Bronchial epithelial cell (primary cell): ENCODE results near the gene CARD19. TPM values are rescaled to one million over a fixed set of nuclear protein-coding genes. Genes with fewer than 3 reads are reported as not detected.

Source experiments
- DNase-seq: peaks from one replicate; pipeline ENCODE4 v3.0.0-alpha.2; 2010; ENCODE audit warnings: low read depth
- FAIRE-seq: peaks from 2 replicates; lab custom pipeline; 2011; peaks lifted over from hg19 to GRCh38; lab: Jason Lieb, UNC
- H3K27me3 ChIP-seq: 2 replicates; pipeline ENCODE4 v1.5.1; 2011; ENCODE audit warnings: low read length; ENCODE audit not compliant: control insufficient read depth, insufficient read depth
- H3K36me3 ChIP-seq: 2 replicates; pipeline ENCODE4 v1.5.1; 2011; ENCODE audit warnings: low read length; ENCODE audit not compliant: control insufficient read depth, insufficient read depth
- H3K4me3 ChIP-seq: 2 replicates; pipeline ENCODE4 v1.5.1; 2011; ENCODE audit warnings: mild to moderate bottlenecking, low read depth, low read length, control low read depth
- total RNA-seq: library from RNA; depleted of rRNA; stranded (reverse); fragments of >200 nt; gene quantifications from 2 replicates; pipeline ENCODE4 v1.2.1, GENCODE V29; 2014
- TF ChIP-seq, protein P1 (sequence below): IDR thresholded peaks from 2 replicates; pipeline ENCODE4 v1.5.1; 2011; ENCODE audit warnings: mild to moderate bottlenecking, moderate library complexity, low read length, control low read depth, inconsistent platforms; ENCODE audit not compliant: insufficient read depth, severe bottlenecking

The CARD19 gene
- total RNA-seq, 1 donor from 2014 or later, result 43.4 TPM

DNA sequence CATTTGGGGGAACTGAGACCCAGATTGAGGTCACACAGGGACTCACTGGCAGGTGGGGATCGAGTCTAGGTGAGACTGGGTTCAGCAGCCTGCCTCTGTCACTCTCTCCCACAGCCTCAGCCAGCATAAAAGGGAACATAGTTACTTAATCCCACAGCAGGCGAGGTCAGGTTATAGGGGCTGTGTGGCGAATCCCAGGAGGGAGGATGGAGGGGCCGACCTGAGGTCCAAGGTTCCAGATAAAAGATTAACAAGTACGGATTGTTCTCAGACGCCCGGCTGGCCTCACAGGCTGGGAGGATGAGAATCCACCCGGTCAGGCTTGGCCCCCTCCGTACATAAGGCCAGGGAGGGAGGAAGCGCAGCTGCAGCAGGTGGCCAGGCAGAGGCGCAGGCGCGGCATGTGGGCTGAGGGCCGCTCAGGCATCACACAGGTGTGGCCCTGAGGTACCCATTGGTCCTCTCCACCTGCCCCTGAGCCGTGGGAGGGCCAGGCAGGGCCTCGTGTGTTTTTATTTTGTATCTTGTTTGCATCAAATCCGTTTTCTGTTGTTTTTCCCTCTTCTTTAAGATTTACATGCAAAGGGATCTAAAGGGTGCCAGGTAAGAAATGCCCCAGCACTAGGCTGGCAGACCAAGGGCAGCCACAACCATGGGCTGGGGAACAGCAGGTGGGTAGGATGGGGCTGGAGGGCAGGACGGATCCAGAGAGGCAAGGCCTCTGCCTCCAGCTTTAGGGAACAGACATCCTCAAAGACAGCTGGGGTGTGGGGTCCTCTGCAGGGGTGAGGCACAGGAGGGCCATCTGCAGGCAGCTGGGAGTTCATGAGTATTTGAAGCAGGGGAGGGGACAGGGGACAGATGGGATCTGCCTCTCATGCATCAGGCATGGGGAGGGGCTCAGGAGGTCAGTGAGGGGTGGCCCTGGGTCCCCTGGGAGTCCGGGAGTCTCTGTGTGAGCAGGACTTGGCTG, 33.9 kb upstream of the CARD19 start:
- TF ChIP-seq, protein P1, sequence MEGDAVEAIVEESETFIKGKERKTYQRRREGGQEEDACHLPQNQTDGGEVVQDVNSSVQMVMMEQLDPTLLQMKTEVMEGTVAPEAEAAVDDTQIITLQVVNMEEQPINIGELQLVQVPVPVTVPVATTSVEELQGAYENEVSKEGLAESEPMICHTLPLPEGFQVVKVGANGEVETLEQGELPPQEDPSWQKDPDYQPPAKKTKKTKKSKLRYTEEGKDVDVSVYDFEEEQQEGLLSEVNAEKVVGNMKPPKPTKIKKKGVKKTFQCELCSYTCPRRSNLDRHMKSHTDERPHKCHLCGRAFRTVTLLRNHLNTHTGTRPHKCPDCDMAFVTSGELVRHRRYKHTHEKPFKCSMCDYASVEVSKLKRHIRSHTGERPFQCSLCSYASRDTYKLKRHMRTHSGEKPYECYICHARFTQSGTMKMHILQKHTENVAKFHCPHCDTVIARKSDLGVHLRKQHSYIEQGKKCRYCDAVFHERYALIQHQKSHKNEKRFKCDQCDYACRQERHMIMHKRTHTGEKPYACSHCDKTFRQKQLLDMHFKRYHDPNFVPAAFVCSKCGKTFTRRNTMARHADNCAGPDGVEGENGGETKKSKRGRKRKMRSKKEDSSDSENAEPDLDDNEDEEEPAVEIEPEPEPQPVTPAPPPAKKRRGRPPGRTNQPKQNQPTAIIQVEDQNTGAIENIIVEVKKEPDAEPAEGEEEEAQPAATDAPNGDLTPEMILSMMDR, result no peak
- H3K27me3 ChIP-seq, result peaks cover 2% of the 10 kb centered on the region
- no peaks in the 10 kb centered on the region for H3K36me3 ChIP-seq
- FAIRE-seq, result no peak
- no peak overlapping the region for H3K4me3 ChIP-seq
- no peak for DNase-seq

DNA sequence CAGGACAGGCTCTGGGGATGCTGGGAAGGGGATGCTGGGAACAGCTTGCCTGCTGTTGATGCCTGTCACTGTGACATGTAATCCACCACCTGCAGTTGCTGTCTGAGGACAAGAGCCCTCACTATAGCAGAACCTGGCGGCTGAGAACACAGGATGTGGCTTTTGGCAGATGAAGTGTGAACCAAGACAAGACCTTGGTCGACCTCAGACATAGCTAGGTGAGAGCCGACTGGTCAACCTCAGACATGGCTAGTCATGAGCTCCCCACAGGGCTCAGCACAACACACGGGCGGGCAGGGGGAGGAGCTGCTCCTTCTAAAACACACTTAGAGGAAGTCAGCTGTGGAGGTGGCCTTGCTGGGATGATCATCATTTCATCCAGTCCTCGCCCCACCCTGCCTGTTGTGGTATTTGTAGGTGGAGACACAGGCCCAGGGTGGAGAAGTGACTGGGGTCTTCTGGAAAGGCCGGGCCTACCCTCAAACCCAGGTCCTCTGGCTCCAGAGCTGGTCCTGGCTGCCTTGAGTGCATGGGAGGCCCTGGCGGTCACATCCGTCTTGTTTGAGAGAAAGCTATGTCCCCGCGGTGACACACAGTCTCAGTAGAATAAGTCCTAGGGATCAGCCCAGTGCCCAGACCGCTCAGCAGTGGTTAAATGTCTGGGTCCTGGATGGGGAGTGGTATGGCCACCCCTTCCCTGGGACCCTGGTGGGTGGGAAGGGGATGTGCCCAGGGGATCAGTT, 31.5 kb upstream of the CARD19 start:
- TF ChIP-seq, protein P1, result no peak
- Histone ChIP-seq H3K36me3 (no peaks in the 10 kb centered on the region), H3K27me3 (peaks cover 2% of the 10 kb centered on the region), H3K4me3 (no peak overlapping the region)
- no peak for DNase-seq
- FAIRE-seq, result no peak

DNA sequence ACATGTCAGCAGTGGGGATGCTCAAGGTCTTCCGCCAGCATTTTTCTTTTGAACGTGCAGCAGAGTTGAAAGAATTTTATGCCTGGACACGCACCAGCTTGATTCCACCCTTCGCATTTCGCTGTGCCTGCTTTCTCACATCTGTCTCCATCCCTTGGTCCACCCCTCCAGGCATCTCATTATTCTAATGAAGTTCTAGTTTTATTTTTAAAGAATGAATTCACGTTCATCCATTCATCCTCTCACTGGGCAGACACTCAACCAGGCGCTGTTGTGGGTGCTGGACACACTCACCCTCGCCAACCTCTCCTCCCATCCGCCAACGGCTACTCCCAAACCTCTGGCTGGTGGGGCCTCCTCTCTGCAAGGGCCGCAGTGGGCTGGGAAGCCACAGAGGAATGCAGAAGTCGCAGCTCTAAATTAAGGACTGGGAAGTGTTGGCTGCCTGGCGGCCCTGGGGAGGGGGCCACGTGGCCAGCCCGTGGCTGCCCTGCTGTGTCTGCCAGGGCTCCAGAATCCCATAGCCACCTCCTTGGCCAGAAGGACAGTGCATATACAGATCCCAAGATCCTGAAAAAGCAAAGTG, 30.8 kb upstream of the CARD19 start:
- peaks cover 2% of the 10 kb centered on the region for H3K27me3 ChIP-seq
- no peaks in the 10 kb centered on the region for H3K36me3 ChIP-seq
- no peak overlapping the region for H3K4me3 ChIP-seq
- DNase-seq (no peak), FAIRE-seq (no peak)
- TF ChIP-seq, protein P1, result no peak

DNA sequence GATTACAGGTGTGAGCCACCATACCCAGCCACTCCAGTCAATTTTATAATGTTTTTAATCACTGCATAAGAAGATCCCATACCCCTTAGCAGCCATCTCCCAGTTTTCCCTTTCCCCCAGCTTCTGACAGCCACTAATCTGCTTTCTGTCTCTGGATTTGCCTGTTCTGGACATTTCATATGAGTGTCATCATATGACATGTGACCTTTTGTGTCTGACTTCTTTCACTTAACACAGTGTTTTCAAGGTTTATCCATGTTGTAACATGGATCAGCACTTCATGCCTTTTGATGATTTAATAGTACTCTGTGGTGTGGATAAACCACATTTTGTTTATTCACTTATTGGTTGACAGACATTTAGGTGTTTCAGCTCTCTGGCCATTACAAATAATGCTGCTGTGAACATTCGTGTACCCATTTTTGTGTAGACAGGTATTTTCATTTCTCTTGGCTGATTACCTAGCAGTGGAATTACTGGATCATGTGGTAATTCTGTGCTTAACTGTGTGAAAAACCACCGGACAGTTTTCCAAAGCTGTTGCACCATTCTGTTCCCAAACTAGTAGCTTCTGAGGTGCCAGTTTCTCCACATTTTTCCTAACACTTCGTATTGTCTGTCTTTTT, 28.9 kb upstream of the CARD19 start:
- FAIRE-seq (no peak), DNase-seq (no peak)
- no peak overlapping the region for H3K4me3 ChIP-seq
- no peaks in the 10 kb centered on the region for H3K36me3 ChIP-seq
- TF ChIP-seq, protein P1, result no peak
- H3K27me3 ChIP-seq, result peaks cover 2% of the 10 kb centered on the region

DNA sequence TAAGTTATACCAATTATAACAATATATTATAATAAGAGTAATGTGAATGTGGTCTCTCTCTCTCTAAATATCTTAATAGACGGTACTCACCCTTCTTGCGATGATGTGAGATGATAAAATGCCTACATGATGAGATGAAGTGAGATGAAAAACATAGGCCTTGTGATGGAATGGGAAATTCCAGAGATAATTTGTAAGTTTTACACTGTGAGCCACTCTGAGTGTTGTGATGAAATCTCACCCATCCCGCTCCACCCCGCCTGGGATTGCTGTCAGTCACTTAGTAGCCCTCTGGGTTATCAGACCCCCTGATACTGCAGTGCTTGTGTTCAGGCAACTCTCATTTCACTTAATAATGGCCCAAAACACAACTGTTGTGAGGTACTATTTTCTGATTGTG, 27.1 kb upstream of the CARD19 start:
- TF ChIP-seq, protein P1, result no peak
- no peak overlapping the region for H3K4me3 ChIP-seq
- FAIRE-seq (no peak), DNase-seq (no peak)
- no peaks in the 10 kb centered on the region for H3K27me3 ChIP-seq
- H3K36me3 ChIP-seq, result no peaks in the 10 kb centered on the region
